Epithelial cell of esophagus (primary cell): Measurements from ENCODE around the gene NT5M.
"Not testable (repeated sequence)": the region's sequence is repeated elsewhere in the genome, so short reads cannot be mapped to it uniquely, and the experiment has no call there.

Experiments
- DNase-seq: peaks from one replicate; pipeline ENCODE4 v3.0.0; 2010; ENCODE audit warnings: low read depth
- H3K4me3 ChIP-seq: 2 replicates; pipeline ENCODE4 v1.5.1; 2011; ENCODE audit warnings: mild to moderate bottlenecking, low read length, control low read depth
- TF ChIP-seq, protein P1 (sequence below): IDR thresholded peaks from 2 replicates; pipeline ENCODE4 v1.5.1; 2011; ENCODE audit warnings: low read depth, mild to moderate bottlenecking, low read length, control low read depth, inconsistent platforms; ENCODE audit not compliant: insufficient read depth; ENCODE audit errors: missing control alignments

Gene NT5M

DNA sequence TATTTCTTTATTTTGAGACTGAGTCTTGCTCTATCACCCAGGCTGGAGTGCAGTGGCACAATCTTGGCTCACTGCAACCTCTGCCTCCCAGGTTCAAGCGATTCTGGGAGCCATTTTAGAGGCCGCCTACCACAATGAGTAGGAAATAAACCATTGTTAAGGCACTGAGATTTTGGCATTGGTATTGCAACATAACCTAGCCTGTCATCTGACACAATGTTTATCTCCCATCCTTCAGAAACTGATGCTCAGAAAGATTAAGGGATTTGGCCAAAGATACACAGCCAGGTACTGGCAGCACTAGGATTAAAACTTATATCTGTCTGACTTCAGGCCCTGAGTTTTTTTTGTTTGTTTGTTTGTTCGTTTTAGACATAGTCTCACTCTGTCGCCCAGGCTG lies 14.1 kb upstream of the NT5M start:
- no peak overlapping the region for H3K4me3 ChIP-seq
- no peak for DNase-seq
- TF ChIP-seq, protein P1, sequence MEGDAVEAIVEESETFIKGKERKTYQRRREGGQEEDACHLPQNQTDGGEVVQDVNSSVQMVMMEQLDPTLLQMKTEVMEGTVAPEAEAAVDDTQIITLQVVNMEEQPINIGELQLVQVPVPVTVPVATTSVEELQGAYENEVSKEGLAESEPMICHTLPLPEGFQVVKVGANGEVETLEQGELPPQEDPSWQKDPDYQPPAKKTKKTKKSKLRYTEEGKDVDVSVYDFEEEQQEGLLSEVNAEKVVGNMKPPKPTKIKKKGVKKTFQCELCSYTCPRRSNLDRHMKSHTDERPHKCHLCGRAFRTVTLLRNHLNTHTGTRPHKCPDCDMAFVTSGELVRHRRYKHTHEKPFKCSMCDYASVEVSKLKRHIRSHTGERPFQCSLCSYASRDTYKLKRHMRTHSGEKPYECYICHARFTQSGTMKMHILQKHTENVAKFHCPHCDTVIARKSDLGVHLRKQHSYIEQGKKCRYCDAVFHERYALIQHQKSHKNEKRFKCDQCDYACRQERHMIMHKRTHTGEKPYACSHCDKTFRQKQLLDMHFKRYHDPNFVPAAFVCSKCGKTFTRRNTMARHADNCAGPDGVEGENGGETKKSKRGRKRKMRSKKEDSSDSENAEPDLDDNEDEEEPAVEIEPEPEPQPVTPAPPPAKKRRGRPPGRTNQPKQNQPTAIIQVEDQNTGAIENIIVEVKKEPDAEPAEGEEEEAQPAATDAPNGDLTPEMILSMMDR: no peak

- no peak for DNase-seq
- TF ChIP-seq, protein P1: no peak
- H3K4me3 ChIP-seq: no peak overlapping the region
Measured at GRCh38 chr17:17289701-17290100, 13.5 kb upstream of the NT5M start.

- TF ChIP-seq, protein P1: no peak
- H3K4me3 ChIP-seq: no peak overlapping the region
- no peak for DNase-seq
Measured at GRCh38 chr17:17295141-17295540, 8.0 kb upstream of the NT5M start.

DNA sequence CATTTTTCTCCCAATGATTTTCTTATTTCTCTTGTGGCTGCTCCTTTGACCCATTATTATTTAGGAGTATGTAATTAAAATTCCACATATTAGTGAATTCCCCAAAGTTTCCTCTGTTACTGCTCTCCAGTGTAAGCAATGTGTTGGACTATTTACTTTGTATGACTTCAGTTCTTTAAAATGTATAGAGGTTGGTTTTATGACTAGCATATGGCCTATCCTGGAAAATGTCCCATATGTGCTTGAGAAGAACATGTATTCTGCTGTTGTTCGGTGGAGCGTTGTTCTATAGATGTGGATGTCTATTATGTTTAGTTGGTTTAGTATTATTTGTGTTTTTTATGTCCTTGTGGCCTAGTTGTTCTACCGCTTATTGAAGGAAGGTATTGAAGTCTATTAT lies 6.0 kb upstream of the NT5M start:
- no peak for DNase-seq
- TF ChIP-seq, protein P1: no peak
- no peak overlapping the region for H3K4me3 ChIP-seq

DNA sequence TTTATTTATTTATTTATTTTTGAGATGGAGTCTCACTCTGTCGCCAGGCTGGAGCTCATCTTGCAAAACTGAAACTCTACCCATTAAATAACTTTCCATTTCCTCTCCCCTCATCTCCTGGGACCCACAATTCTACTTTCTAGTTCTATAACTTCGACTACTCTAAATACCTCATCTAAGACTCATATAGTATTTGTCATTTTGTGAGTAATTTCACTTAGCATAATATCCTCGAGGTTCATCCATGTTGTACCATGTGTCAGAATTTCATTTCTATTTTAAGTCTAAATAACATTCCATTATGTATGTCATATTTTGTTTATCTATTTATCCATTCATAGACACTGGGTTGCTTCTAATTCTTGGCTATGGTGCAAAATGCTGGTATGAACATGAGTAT lies 5.1 kb upstream of the NT5M start:
- TF ChIP-seq, protein P1: no peak
- DNase-seq: peak; percentile 56

DNA sequence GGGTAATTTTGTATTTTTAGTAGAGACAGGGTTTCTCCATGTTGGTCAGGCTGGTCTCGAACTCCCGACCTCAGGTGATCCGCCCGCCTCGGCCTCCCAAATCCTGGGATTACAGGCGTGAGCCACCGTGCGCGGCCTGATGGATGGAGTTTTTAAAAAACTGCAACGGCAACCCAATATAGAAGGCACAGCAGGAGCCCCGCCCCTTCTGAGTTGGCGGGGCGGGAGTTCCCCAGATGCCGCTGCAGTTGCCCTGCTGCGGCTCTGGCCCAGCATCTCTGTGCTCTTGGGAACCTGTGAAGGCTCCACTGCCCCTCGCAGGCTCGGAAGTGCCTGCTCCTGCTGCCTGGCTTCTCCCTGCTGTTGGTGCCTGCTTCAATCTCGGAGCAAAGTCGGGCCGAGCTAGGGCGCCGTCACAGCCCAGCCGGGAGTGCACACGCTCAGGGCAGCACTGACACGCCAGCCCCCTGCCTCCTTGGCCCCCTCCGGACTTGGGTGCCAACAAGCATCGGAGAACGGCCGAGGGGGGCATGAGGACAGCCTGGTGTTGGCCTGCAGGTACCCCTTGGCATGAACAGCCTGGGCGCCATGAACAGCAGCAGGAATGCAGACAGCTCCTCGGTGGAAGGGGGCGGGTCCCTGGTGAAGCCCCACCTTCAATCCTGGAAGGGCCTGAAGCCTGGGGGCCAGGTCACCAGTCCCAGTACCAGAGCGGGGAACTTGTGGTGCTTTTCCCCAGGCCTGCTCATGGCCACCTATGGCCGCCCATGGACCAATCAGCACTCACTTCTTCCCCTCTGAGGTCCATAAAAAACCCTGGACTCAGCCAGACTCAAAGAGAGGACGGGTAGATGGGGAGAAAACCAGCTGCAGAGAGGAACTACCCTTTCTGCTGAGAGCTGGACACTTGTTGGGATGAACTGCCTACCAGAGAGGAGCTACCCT lies 2.3 kb upstream of the NT5M start:
- no peak overlapping the region for H3K4me3 ChIP-seq
- TF ChIP-seq, protein P1: no peak
- DNase-seq: peak; percentile 60

More for the DNA sequence above, 5.1 kb upstream of the NT5M start:
- H3K4me3 ChIP-seq: no peak overlapping the region

- H3K4me3 ChIP-seq: not testable (repeated sequence)
Measured at GRCh38 chr17:17301659-17302058, 1.5 kb upstream of the NT5M start.

More at GRCh38 chr17:17301659-17302058, 1.5 kb upstream of the NT5M start:
- DNase-seq: not testable (repeated sequence)
